GM18511 (cell line): Measurements from ENCODE around the gene VAT1L.

Source experiments
- ATAC-seq: cut with Tn5 transposase; IDR thresholded peaks from one replicate; pipeline ENCODE4 v1.9.1; 2021; ENCODE audit warnings: mild to moderate bottlenecking, moderate library complexity; ENCODE audit not compliant: unreplicated experiment

VAT1L gene

GRCh38 chr16:77833921-77834634 lies 45.7 kb downstream of the VAT1L start:
- no peak for ATAC-seq

- no peak for ATAC-seq
Observed at GRCh38 chr16:77834635-77835540, 46.5 kb downstream of the VAT1L start.

- no peak for ATAC-seq
Observed at GRCh38 chr16:77836801-77837200, 48.4 kb downstream of the VAT1L start.

GRCh38 chr16:77838597-77839255 lies 50.4 kb downstream of the VAT1L start:
- ATAC-seq: no peak

GRCh38 chr16:77840093-77840492 lies 51.7 kb downstream of the VAT1L start:
- no peak for ATAC-seq

- no peak for ATAC-seq
Observed at GRCh38 chr16:77840673-77841501, 52.5 kb downstream of the VAT1L start.

GRCh38 chr16:77841502-77841763 lies 53.1 kb downstream of the VAT1L start:
- ATAC-seq: no peak

- no peak for ATAC-seq
Observed at GRCh38 chr16:77842468-77842867, 54.1 kb downstream of the VAT1L start.

- no peak for ATAC-seq
Observed at GRCh38 chr16:77843405-77843804, 55.0 kb downstream of the VAT1L start.

- ATAC-seq: no peak
Observed at GRCh38 chr16:77844801-77845200, 56.4 kb downstream of the VAT1L start.

GRCh38 chr16:77849646-77850258 lies 61.4 kb downstream of the VAT1L start:
- no peak for ATAC-seq

- no peak for ATAC-seq
Observed at GRCh38 chr16:77850636-77851333, 62.4 kb downstream of the VAT1L start.

- ATAC-seq: no peak
Observed at GRCh38 chr16:77853161-77853560, 64.8 kb downstream of the VAT1L start.

- ATAC-seq: no peak
Observed at GRCh38 chr16:77856438-77857160, 68.2 kb downstream of the VAT1L start.

- no peak for ATAC-seq
Observed at GRCh38 chr16:77858060-77858459, 69.7 kb downstream of the VAT1L start.

- no peak for ATAC-seq
Observed at GRCh38 chr16:77859493-77860232, 71.3 kb downstream of the VAT1L start.

GRCh38 chr16:77860953-77861352 lies 72.6 kb downstream of the VAT1L start:
- ATAC-seq: no peak

GRCh38 chr16:77863250-77863649 lies 74.9 kb downstream of the VAT1L start:
- no peak for ATAC-seq

GRCh38 chr16:77866752-77867151 lies 78.4 kb downstream of the VAT1L start:
- ATAC-seq: no peak
